ENCODE results near the gene SMTNL1. TPM values are rescaled to one million over a fixed set of nuclear protein-coding genes. Genes with fewer than 3 reads are reported as not detected.
"Not testable (repeated sequence)": the region's sequence is repeated elsewhere in the genome, so short reads cannot be mapped to it uniquely, and the experiment has no call there.

SMTNL1 gene
- total and polyA plus RNA-seq, 8 donors = not detected

- Histone ChIP-seq H3K4me3 (peak within 1 kb of the TSS; percentile 48 to 61 (median 59)), H3K27me3 (no peaks in the 10 kb centered on the region), H3K27ac (peak within 1 kb of the TSS; percentile 72 to 83 (median 80)), H3K9me3 (no peaks in the 10 kb centered on the region), H3K36me3 (no peaks in the 10 kb centered on the region), H3K4me1 (peaks cover 0 to 21% (median 0%) of the 10 kb centered on the region in 3 donors)
- peak; percentile 93 to 98 (median 98) for DNase-seq
- ATAC-seq = peak; percentile 95 to 98 (median 96)
- 0 to 1% methylated on average over 49 of the region's 49 CpGs for WGBS, 2 donors
- TF ChIP-seq CTCF (IDR thresholded peaks at IDR 0.05) = no peak
- intact Hi-C loops (cut with DNase I) = no loop called here
- peak; percentile 83 for FAIRE-seq
Observed at GRCh38 chr11:57530596-57531507, 6.5 kb upstream of the SMTNL1 start, which contains the start of gene TIMM10. TSS of gene TIMM10 (minus strand) at chr11:57530754. CDS start at chr11:57530189, 565 bp downstream.

DNA sequence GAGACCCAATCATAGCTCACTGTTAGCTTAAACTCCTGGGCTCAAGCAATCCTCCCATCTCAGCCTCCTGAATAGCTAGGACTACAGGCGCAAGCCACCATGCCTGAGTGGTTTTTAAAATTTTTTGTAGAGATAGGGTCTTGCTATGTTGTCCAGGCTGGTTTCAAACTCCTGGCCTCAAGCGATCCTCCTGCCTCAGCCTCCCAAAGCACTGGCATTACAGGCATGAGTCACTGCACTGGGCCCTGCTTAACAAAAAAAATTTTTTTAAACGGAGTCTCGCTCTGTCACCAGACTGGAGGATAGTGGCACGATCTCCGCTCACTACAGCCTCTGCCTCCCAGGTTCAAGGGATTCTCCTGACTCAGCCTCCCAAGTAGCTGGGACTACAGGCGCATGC is 2.9 kb upstream of the SMTNL1 start:
- H3K4me3 ChIP-seq; FAIRE-seq; H3K9me3 ChIP-seq; ATAC-seq; intact Hi-C loops (cut with DNase I); H3K27me3 ChIP-seq; DNase-seq; H3K36me3 ChIP-seq; H3K27ac ChIP-seq: not testable (repeated sequence)
- WGBS, 2 donors = 90 to 92% methylated on average over 7 of the region's 7 CpGs
- peaks cover 0 to 13% (median 0%) of the 10 kb centered on the region in 3 donors for H3K4me1 ChIP-seq

- Histone ChIP-seq H3K4me3 (no peak overlapping the region), H3K9me3 (no peaks in the 10 kb centered on the region), H3K27ac (no peak overlapping the region), H3K36me3 (no peaks in the 10 kb centered on the region), H3K4me1 (no peaks in the 10 kb centered on the region), H3K27me3 (no peaks in the 10 kb centered on the region)
- DNase-seq (no peak), FAIRE-seq (no peak), ATAC-seq (no peak)
- intact Hi-C loops (cut with DNase I) = no loop called here
- no peak for TF ChIP-seq CTCF (IDR thresholded peaks at IDR 0.05)
- 30 to 63% methylated on average over 1 of the region's 1 CpG for WGBS, 2 donors
Observed at GRCh38 chr11:57539342-57539741, 1.9 kb downstream of the SMTNL1 start.

DNA sequence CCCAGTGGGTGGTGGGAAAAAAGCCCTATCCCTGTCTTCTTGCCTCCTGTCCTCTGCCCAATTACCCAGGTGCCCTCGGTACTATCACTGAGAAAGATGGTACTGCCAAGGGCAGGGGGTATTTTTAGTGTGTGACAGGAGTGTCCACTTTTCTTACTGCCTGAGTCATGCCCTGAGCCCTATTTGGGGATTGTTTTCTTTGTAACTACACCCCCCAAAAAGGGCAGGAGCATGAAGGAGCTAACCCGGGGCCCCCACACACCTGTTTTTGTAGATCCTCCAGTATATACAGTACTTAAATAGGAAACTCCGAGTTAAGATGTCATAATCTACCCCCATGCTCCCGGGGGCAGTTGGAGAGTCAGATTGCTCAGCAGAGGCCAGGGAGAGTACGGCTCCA is 3.8 kb downstream of the SMTNL1 start:
- no peaks in the 10 kb centered on the region for H3K36me3 ChIP-seq
- no peaks in the 10 kb centered on the region for H3K4me1 ChIP-seq
- FAIRE-seq (no peak), DNase-seq (no peak), ATAC-seq (no peak)
- intact Hi-C loops (cut with DNase I) = no loop called here
- H3K4me3 ChIP-seq = no peak overlapping the region
- H3K9me3 ChIP-seq = no peaks in the 10 kb centered on the region
- no peak overlapping the region for H3K27ac ChIP-seq
- WGBS, 2 donors = 78 to 86% methylated on average over 5 of the region's 5 CpGs
- no peak for TF ChIP-seq CTCF (IDR thresholded peaks at IDR 0.05)
- H3K27me3 ChIP-seq = no peaks in the 10 kb centered on the region

- Histone ChIP-seq H3K4me3 (no peak overlapping the region), H3K36me3 (no peaks in the 10 kb centered on the region), H3K27me3 (no peaks in the 10 kb centered on the region), H3K27ac (no peak overlapping the region), H3K4me1 (no peaks in the 10 kb centered on the region), H3K9me3 (no peaks in the 10 kb centered on the region)
- 75 to 85% methylated on average over 4 of the region's 4 CpGs for WGBS, 2 donors
- intact Hi-C loops (cut with DNase I) = no loop called here
- DNase-seq (no peak), ATAC-seq (no peak), FAIRE-seq (no peak)
- TF ChIP-seq CTCF (IDR thresholded peaks at IDR 0.05) = no peak
Observed at GRCh38 chr11:57542582-57542981, 5.2 kb downstream of the SMTNL1 start.
